Activated T-helper 9 cell treated with anti-CD3 and anti-CD28 coated beads, Interleukin-2, amount 50 U/mL, for 16 hours (primary cell): ENCODE measurements around the gene STRA6.
"Not testable (repeated sequence)": the region's sequence is repeated elsewhere in the genome, so short reads cannot be mapped to it uniquely, and the experiment has no call there.

Experiments
- DNase-seq: peaks from one replicate; pipeline ENCODE4 v3.0.0-alpha.2; 2020; ENCODE audit warnings: low read depth

STRA6 gene

GRCh38 chr15:74160390-74160789 is 42.2 kb downstream of the STRA6 start:
- not testable (repeated sequence) for DNase-seq

GRCh38 chr15:74159773-74160172 is 42.8 kb downstream of the STRA6 start:
- DNase-seq, result no peak

DNA sequence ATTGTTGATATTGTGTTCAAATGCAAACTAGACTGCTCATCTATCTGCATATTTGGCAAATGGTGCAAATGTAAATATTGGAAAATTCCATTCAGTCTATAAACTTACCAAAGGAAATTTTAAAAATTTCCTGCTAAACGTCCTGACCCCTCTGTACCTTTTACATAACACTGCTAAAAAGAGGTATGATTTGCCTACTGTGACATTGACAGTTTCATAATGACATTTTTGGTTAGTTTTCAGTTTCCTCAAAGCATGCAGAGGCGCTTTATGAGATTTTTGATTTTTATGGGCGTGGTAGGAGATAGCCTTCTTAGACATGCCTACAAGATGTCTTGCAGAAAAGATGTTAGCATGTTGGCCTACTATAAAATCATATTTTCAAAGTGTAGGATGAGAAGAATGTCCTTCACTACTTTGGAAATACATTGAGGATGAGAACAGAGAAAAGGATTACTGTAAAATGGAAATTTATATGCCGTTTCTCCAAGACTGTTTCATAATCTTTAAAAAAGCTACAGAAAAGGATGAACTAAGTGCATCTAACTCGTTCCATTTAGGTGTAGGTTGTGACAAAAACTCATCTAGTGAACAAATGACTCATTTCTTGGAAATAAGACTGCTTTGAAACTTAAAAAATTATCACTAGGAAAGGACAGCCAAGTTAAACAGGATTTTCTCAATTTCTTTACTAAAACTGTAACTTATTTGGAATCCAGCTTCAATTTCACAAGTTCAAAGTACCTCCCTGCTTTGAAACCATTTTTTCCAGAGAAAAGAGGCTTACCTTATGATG is 43.5 kb downstream of the STRA6 start:
- no peak for DNase-seq

GRCh38 chr15:74157868-74158827 is 44.4 kb downstream of the STRA6 start:
- DNase-seq, result no peak

DNA sequence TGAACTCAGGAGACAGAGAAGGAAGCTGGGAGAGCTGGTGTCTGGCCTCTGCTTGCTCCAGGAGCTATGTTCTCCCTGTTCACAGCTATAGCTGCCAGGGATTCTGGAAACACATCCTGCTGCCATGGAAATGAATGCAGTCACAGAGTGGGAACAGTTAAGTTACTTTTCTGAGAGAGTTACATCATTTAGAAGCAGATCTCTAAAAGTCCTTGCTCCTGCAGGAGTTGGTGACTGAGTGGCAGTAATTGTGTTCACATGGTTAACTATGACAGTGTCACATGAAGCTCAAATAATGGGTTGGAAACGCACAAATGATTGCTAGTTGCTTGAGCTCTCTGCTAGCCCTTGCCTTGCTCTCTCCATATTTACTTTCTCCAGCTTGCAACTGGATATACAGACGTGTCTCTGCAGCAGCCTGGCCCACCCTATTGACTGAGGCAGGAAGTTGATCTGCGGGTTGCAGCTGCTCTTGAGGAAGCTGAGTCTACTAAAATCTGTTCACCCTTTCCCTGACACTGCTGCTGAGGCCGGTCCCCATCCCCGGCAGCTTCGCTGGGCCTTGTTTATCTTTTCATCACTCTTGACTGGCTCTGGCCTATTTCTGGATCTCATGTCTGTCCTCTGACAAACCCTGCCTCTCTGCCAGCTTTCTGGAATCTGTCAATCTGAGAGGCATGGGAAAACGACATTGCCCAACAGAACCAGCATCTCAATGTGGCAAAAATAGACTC is 45.7 kb downstream of the STRA6 start:
- no peak for DNase-seq

GRCh38 chr15:74155766-74156417 is 46.7 kb downstream of the STRA6 start:
- no peak for DNase-seq

GRCh38 chr15:74147051-74147450 is 55.5 kb downstream of the STRA6 start:
- DNase-seq, result no peak

DNA sequence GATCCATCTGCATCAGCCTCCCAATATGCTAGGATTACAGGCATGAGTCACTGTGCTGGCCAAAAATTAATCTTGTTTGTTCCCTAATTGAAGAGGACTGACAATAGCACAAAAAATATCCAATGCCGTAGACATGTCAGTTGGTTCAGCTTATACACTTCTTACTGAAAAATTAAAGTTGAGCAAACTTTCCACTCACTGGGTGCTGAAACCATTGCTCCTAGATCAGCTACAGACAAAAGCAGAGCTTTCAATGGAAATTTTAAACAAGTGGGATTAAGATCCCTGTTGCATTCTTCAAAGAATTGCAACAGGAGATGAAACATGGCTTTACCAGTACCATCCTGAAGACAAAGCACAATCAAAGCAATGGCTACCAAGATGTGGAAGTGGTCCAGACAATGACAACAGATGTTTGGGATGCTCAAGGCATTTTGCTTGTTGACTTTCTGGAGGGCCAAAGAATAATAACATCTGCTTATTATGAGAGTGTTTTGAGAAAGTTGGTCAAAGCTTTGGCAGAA is 56.2 kb downstream of the STRA6 start:
- DNase-seq, result no peak

DNA sequence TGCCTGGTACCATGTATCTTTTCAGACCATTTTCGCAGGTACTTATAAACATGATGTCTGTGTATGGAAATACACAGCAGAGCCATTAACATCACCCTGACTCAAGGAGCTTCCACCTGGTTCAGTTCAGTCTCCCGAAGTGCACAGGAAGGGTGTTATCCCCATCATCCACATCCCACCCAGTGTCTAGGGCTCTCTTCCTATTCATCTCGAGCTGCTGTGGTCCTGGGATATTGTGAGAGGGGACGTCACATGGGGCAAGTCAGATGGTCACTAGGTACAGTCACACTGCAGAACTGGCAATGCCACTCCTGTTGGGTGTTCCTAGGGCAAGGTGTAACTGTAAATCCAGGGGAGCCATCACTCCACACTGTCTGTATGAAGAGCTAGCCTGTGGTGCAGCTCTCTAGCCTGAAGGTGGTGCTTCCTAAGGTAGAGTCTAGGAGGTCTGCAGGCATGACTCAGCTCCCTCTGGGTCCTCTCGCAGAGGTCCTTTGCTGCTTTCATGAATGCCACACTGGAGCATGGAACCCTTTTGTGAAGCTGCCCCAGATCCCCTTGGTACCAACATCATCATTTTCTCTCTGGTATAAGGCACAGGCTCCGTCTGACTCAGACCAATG is 58.3 kb downstream of the STRA6 start:
- no peak for DNase-seq

GRCh38 chr15:74141591-74141990 is 61.0 kb downstream of the STRA6 start:
- no peak for DNase-seq

GRCh38 chr15:74138642-74139041 is 63.9 kb downstream of the STRA6 start:
- DNase-seq, result no peak

DNA sequence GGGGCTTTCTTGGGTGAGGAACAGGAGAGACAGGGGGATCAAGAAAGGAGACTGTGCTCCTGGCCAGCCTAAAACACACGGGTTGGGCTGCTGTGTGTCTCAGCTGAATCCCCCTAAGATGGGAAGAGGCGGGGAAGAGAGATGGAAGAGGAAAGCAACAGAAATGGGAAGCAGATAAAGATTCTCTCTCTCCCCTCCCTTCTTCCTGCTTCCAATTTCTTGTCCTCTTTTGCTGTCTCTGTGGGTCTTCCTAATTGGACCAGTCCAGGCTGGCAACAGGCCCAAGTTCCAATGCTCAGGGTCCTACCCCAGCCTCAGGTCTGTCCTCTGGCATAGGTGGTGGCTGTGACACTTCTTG is 65.1 kb downstream of the STRA6 start:
- DNase-seq, result no peak

- no peak for DNase-seq
Observed at GRCh38 chr15:74136814-74137536, 65.6 kb downstream of the STRA6 start.

GRCh38 chr15:74136540-74136813 is 66.1 kb downstream of the STRA6 start:
- DNase-seq, result no peak

DNA sequence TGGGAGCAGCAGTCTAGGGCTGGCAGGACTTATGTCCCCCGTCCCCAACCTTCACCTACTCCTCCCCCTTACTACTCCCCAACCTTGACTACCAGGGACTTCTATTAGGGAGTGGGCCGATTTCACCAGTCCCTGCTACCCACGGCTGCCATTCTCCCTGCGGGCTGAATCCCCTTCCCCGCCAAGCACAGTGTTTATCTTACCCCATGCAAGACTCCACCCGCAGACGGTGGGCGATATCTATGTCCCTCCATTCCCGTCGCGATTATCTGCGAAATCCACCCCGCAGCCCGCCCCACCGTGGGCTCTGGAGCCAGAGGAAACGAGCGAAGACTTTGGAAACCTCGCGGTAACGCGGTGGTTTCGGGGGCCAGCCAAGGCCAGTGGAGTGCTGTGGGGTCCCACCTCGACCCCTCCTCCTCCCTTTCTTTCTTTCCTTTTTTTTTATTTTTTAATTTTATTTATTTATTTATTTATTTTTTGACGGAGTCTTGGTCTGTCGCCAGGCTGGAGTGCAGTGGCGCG is 67.5 kb downstream of the STRA6 start:
- no peak for DNase-seq

DNA sequence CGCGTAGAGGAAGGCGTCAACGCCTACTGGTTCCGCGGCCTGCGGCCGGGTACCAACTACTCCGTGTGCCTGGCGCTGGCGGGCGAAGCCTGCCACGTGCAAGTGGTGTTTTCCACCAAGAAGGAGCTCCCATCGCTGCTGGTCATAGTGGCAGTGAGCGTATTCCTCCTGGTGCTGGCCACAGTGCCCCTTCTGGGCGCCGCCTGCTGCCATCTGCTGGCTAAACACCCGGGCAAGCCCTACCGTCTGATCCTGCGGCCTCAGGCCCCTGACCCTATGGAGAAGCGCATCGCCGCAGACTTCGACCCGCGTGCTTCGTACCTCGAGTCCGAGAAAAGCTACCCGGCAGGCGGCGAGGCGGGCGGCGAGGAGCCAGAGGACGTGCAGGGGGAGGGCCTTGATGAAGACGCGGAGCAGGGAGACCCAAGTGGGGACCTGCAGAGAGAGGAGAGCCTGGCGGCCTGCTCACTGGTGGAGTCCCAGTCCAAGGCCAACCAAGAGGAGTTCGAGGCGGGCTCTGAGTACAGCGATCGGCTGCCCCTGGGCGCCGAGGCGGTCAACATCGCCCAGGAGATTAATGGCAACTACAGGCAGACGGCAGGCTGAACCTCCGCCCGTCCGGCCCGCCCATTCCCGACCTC is 68.1 kb downstream of the STRA6 start:
- no peak for DNase-seq

GRCh38 chr15:74133694-74134386 is 68.7 kb downstream of the STRA6 start:
- no peak for DNase-seq

DNA sequence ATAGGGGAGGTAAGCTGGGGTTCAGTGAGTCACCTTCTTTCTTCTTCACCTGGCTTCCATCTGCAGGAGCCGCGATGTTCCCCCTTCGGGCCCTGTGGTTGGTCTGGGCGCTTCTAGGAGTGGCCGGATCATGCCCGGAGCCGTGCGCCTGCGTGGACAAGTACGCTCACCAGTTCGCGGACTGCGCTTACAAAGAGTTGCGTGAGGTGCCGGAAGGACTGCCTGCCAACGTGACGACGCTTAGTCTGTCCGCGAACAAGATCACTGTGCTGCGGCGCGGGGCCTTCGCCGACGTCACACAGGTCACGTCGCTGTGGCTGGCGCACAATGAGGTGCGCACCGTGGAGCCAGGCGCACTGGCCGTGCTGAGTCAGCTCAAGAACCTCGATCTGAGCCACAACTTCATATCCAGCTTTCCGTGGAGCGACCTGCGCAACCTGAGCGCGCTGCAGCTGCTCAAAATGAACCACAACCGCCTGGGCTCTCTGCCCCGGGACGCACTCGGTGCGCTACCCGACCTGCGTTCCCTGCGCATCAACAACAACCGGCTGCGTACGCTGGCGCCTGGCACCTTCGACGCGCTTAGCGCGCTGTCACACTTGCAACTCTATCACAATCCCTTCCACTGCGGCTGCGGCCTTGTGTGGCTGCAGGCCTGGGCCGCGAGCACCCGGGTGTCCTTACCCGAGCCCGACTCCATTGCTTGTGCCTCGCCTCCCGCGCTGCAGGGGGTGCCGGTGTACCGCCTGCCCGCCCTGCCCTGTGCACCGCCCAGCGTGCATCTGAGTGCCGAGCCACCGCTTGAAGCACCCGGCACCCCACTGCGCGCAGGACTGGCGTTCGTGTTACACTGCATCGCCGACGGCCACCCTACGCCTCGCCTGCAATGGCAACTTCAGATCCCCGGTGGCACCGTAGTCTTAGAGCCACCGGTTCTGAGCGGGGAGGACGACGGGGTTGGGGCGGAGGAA is 69.6 kb downstream of the STRA6 start:
- no peak for DNase-seq
